ENCODE data around the gene EMILIN3. TPM values are rescaled to one million over a fixed set of nuclear protein-coding genes. Genes with fewer than 3 reads are reported as not detected.

The EMILIN3 gene
- total and polyA plus RNA-seq, 2 of the 8 experiments (the other 6 are each of a cell fraction or from before 2014, with no cell fraction given) = 3.8 to 5.2 TPM

GRCh38 chr20:41316602-41317545, 49.7 kb downstream of the EMILIN3 start (continued):
- TF ChIP-seq TBP (IDR thresholded peaks at IDR 0.05; ENCODE audit: low read depth, low read length) (no peak), USF2 (IDR thresholded peaks at IDR 0.05; ENCODE audit: low read length) (no peak), JUND (IDR thresholded peaks at IDR 0.05; ENCODE audit: low read length) (no peak), CBX5 (IDR thresholded peaks at IDR 0.05; ENCODE audit: low read depth, low read length) (no peak), SP1 (IDR thresholded peaks at IDR 0.05; ENCODE audit: low read depth, low read length) (no peak), SP4 (IDR thresholded peaks at IDR 0.05; ENCODE audit: low read length) (no peak), ASH2L (IDR thresholded peaks at IDR 0.05; ENCODE audit: low read length) (peak; percentile 62), E2F6 (IDR thresholded peaks at IDR 0.05) (peak; percentile 15; the same call in 1 of the 2 replicates), BACH1 (IDR thresholded peaks at IDR 0.05; ENCODE audit: low read length) (no peak), RXRA (IDR thresholded peaks at IDR 0.05; ENCODE audit: insufficient read depth, low read depth, low read length) (no peak), BRCA1 (IDR thresholded peaks at IDR 0.05; ENCODE audit: low read depth, low read length) (no peak), JUN (IDR thresholded peaks at IDR 0.05; ENCODE audit: low read depth, low read length) (no peak), TEAD4 (IDR thresholded peaks at IDR 0.05; ENCODE audit: low read depth, low read length) (no peak), HDAC6 (IDR thresholded peaks at IDR 0.05; ENCODE audit: low read depth, low read length) (no peak), SIX5 (IDR thresholded peaks at IDR 0.05; ENCODE audit: low read depth, low read length) (no peak), ZNF274 (IDR thresholded peaks at IDR 0.05; ENCODE audit: borderline replicate concordance, extremely low read depth, low read length) (no peak), GTF2F1 (IDR thresholded peaks at IDR 0.05; ENCODE audit: borderline replicate concordance, low read depth, low read length) (no peak)
- TF ChIP-seq, protein P1, sequence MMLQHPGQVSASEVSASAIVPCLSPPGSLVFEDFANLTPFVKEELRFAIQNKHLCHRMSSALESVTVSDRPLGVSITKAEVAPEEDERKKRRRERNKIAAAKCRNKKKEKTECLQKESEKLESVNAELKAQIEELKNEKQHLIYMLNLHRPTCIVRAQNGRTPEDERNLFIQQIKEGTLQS (IDR thresholded peaks at IDR 0.05; ENCODE audit: insufficient read depth, low read depth, low read length) = no peak
- TF ChIP-seq, protein P2, sequence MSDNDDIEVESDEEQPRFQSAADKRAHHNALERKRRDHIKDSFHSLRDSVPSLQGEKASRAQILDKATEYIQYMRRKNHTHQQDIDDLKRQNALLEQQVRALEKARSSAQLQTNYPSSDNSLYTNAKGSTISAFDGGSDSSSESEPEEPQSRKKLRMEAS (IDR thresholded peaks at IDR 0.05) = no peak
- TF ChIP-seq, protein P3, sequence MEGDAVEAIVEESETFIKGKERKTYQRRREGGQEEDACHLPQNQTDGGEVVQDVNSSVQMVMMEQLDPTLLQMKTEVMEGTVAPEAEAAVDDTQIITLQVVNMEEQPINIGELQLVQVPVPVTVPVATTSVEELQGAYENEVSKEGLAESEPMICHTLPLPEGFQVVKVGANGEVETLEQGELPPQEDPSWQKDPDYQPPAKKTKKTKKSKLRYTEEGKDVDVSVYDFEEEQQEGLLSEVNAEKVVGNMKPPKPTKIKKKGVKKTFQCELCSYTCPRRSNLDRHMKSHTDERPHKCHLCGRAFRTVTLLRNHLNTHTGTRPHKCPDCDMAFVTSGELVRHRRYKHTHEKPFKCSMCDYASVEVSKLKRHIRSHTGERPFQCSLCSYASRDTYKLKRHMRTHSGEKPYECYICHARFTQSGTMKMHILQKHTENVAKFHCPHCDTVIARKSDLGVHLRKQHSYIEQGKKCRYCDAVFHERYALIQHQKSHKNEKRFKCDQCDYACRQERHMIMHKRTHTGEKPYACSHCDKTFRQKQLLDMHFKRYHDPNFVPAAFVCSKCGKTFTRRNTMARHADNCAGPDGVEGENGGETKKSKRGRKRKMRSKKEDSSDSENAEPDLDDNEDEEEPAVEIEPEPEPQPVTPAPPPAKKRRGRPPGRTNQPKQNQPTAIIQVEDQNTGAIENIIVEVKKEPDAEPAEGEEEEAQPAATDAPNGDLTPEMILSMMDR (IDR thresholded peaks at IDR 0.05; ENCODE audit: control extremely low read depth in 1 of 3, insufficient read depth in 1 of 3, low read depth in 1 of 3, low read length in 3 of 3) = no peak

Data from H1 (cell line).